GM12891 (cell line): ENCODE measurements around the gene CDCA3.

Source experiments
- DNase-seq: peaks from one replicate; pipeline ENCODE4 v3.0.0; 2011; ENCODE audit warnings: low spot score; ENCODE audit not compliant: insufficient read length
- FAIRE-seq: peaks from 2 replicates; lab custom pipeline; 2011; peaks lifted over from hg19 to GRCh38; lab: Jason Lieb, UNC
- PAX5 ChIP-seq: IDR thresholded peaks from 2 replicates; pipeline ENCODE4 v1.6.1; 2011; ENCODE audit warnings: low read length, moderate library complexity, mild to moderate bottlenecking; ENCODE audit not compliant: insufficient read depth, severe bottlenecking
- POLR2A ChIP-seq: IDR thresholded peaks from 2 replicates; pipeline ENCODE4 v1.6.1; 2011; ENCODE audit warnings: low read depth, low read length, control low read depth
- POLR2AphosphoS5 ChIP-seq: IDR thresholded peaks from 2 replicates; pipeline ENCODE4 v1.6.1; 2011; ENCODE audit warnings: low read depth, low read length, control low read depth
- POU2F2 ChIP-seq: IDR thresholded peaks from 2 replicates; pipeline ENCODE4 v1.6.1; 2011; ENCODE audit warnings: low read depth, mild to moderate bottlenecking, control low read depth, low read length, moderate library complexity
- SPI1 ChIP-seq: IDR thresholded peaks from 2 replicates; pipeline ENCODE4 v1.6.1; 2011; ENCODE audit warnings: low read depth, low read length, control low read depth
- TAF1 ChIP-seq: IDR thresholded peaks from 2 replicates; pipeline ENCODE4 v1.6.1; 2011; ENCODE audit warnings: low read depth, low read length, control low read depth

Gene CDCA3

DNA sequence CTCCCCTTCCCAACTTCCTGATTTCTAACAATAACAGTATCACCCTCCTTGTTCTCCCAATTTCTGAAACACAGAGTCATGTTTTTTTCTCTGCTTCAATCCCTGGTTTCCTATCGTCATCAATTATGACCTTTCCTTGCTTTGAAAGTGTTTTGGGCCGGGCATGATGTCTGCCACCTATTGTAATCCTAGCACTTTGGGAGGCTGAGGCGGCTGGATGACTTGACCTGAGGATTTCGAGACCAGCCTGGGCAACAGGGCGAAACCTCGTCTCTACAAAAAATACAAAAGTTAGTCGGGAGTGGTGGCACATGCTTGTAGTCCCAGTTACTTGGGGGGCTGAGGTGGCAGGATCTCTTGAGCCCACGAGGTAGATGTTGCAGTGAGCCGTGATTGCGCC is 42.0 kb downstream of the CDCA3 start:
- TF ChIP-seq POU2F2 (no peak), POLR2AphosphoS5 (no peak), POLR2A (no peak), PAX5 (no peak), SPI1 (no peak), TAF1 (no peak)
- no peak for FAIRE-seq

DNA sequence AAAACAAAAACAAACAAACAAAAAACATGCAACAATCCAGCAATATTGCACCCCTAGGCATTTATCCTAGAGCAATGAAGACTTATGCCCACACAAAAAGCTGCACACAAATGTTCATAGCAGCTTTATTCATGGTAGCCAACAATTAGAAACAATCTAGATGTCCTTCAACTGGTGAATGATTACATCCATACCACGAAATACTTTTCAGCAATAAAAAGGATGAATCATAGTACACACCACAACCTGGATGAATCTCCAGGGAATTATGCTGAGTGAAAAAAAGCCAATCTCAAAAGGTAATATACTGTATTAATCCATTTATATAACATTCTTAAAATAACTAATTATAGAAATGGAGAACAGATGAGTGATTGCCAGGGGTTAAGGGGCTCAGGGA is 43.9 kb downstream of the CDCA3 start:
- no peak for DNase-seq
- no peak for TF ChIP-seq POLR2AphosphoS5
- no peak for TF ChIP-seq POLR2A
- TF ChIP-seq POU2F2, result no peak
- TF ChIP-seq TAF1, result no peak
- TF ChIP-seq SPI1, result no peak
- TF ChIP-seq PAX5, result no peak
- no peak for FAIRE-seq

More for the DNA sequence above, 42.0 kb downstream of the CDCA3 start:
- no peak for DNase-seq

DNA sequence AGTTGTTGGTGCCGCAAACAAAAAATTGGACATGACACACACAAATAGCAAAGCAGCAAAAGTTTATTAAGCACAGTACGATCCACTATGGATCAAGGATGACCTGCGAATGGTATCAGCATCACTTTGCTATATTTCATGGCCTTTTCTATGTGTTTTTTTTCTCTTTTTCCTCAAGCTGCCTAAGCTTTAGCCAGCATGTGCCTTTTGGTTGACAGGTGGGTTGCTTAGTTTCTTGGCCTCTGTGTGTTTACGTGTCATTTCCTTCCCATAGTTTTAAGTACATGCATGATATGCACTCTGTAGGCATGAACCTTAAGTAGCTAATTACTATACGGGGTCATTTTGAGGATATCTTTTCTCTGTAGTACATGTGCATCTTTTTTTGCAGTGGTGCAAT is 51.9 kb downstream of the CDCA3 start:
- no peak for DNase-seq
- TF ChIP-seq SPI1 (no peak), PAX5 (no peak), POLR2AphosphoS5 (no peak), TAF1 (no peak), POU2F2 (no peak), POLR2A (no peak)
- no peak for FAIRE-seq
